NCI-H1417 treated with DMSO at 0.1 percent for 48 hours (cell line): Measurements from ENCODE around the gene LGALS7B.
"Not testable (repeated sequence)": the region's sequence is repeated elsewhere in the genome, so short reads cannot be mapped to it uniquely, and the experiment has no call there.

Experiments used
- DNase-seq: peaks from one replicate; lab custom pipeline; 2025; lab: John Stamatoyannopoulos, UW

Gene LGALS7B

DNA sequence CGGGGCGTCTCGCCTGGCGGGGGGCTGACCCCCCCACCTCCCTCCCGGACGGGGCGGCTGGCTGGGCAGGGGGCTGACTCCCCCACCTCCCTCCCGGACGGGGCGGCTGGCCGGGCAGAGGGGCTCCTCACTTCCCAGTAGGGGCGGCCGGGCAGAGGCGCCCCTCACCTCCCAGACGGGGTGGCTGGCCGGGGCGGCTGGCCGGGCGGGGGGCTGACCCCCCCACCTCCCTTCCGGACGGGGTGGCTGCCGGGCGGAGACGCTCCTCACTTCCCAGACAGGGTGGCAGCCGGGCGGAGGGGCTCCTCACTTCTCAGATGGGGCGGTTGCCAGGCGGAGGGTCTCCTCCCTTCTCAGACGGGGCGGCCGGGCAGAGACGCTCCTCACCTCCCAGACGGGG lies 8.8 kb downstream of the LGALS7B start:
- DNase-seq, result not testable (repeated sequence)

DNA sequence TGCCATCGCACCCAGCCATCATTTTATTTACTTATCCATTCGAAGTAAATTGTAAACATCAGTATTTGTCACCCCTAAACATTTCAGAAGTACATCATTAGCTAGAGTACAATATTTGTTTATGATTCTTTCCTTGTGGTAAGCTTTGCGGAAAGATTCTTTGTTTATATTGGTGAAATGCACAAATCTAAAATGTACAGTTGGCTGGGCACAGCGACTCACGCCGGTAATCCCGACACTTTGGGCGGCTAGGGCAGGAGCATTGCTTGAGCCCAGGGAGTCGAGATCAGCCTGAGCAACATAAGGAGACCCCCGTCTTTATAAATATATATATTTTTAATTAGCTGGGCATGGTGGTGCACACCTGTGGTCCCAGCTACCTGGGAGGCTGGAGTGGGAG lies 10.1 kb downstream of the LGALS7B start:
- no peak for DNase-seq

DNA sequence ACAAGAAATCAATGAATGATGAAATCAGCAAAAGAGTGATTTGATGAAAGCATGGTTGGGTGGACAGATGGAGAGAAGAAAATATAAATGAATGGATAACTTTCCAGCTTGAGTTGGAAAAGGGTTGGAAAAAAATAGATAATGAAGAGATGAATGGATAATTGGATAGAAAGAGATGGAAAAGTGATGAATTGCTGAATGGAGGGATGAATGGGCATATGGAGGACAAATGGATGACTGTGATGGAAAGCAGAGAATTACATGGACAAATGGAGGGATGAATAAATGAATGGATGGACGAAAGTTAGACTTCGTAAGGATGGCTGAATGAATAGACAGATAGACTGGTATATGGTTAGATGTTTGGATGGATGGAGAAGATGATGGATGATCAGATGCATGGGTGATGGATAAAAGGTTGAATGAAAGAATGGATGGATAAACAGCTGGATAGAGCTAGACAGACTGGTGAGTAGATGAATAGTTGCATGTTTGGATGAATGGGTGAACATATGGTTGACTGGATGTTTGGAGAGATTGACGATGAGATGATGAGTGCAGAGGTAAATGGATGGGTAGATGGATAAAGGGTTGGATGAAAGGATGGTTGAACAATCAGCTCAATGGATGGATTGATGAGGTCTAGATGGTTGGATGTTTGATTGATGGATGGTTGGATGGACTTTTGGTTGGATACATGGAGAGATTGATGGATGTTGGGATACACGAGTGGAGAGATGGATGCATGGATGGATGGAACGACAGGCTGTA lies 11.8 kb downstream of the LGALS7B start:
- no peak for DNase-seq

DNA sequence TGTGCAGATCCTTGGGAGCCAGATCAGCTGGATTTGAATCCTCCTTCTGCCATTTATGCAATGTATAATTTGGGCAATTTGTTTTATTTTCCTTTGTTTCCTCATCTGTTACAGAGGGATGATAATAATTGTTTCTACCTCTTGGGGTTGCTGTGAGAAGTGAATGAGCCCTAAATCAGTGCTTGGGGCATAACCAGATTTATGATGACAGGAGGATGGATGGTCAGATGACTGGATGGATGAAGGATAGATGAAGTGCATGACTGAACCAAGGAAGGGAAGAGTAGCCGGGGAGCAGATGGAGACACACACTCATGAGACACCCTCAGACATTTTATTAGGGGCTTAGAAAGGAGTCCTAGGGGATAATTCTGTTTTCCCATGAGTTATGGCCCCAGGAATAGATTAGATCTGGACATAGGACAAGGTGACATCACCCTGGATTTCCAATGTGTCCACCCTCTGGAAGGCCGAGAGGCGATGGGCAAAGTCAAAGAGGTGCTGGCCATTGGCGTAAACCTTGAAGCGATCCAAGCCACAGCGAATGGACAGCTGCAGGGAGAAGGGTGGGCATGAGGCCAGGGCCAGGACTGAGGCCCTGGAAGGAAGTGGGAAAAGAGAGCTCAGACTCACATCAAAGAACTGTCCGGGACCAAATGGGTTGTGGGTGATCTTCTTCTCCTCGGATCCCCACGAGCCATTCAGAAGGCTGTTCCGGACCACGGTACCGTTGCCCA lies 12.5 kb downstream of the LGALS7B start:
- DNase-seq, result no peak

DNA sequence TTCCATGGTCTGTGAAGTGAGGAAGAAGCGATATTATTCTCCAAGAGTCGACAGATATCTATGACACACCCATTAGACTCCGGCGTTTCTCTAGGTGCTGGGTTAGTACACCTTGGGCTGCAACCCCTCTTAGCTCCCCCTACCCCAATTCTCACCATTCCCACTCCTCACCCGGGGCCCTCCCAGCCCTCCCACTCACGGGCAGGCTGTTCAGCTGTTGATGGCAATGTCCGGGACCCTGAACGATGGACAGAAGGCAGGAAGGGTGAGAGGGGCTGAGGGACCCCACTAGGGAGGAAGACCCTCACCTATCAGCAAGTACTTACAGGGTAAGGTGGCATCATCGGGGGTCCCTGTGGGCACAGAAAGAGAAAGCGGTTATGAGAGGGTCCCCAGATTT lies 14.5 kb downstream of the LGALS7B start:
- no peak for DNase-seq

DNA sequence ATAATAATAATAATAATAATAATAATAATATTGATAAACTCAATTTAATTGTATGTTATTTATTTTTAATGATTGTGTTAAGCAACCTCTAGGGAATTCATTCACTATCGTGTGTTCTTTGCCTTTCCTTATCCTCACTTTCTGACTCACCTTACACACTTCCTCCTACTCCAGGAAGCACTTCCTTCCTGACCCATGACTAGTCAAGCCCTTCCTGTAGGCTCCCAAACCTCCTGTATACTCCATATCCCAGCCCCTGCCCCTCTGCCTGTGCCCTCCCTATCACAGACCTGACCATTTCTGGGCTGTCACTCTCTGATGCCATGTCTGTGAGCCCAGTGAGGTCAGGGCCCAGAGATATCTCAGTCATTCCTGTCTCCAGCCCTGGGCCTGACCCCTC lies 16.2 kb downstream of the LGALS7B start:
- no peak for DNase-seq

DNA sequence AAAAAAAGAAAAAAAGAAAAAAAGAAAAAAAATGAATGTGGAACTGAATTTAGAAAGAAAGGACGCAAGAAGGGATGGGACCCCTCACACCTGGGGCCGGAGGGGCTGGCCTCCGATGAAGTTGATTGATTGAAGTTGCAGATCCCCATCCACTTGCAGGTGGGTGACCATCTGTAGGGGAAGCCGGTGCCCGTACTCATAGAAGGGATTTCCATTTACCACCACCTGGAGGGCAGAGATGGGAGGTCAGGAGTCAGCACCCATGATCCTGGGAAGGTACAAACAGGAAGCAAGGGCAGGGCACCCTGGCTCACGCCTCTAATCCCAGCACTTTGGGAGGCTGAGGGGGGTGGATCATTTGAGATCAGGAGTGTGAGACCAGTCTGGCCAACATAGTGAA lies 17.4 kb downstream of the LGALS7B start:
- DNase-seq, result no peak

DNA sequence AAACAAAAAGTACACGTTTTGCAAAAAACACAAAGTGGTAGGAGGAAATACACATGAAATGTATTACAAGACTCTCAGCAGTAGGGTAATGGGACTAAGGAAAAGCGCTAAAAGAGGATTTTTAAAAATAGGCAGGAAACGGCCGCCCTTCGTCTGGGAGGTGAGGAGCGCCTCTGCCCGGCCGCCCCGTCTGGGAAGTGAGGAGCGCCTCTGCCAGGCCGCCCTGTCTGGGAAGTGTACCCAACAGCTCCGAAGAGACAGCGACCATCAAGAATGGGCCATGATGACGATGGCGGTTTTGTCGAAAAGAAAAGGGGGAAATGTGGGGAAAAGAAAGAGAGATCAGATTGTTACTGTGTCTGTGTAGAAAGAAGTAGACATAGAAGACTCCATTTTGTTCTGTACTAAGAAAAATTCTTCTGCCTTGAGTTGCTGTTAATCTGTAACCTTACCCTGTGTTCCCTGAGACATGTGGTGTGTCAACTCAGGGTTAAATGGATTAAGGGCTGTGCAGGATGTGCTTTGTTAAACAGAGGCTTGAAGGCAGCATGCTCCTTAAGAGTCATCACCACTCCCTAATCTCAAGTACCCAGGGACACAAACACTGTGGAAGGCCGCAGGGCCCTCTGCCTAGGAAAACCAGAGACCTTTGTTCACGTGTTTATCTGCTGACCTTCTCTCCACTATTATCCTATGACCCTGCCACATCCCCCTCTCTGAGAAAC lies 18.5 kb downstream of the LGALS7B start:
- not testable (repeated sequence) for DNase-seq

DNA sequence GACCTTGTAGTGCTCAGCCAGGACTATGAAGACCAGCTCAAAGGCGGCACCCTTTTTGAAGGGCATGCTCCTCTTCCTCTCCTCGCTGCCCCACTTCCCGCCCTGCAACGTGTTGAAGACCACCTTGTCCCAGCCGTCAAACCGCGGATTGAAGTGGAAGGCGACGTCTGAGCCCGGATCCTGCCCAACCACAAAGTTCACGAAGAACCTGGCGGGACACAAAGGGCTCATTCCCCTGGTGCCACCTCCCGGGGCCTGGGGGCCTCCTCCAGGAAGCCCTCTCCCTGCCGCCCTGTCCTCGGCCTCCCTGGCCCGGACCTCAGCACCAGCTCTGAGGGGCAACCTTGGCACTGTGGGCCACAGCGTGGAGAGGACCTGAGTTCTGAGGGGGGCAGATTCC lies 19.7 kb downstream of the LGALS7B start:
- DNase-seq, result no peak

DNA sequence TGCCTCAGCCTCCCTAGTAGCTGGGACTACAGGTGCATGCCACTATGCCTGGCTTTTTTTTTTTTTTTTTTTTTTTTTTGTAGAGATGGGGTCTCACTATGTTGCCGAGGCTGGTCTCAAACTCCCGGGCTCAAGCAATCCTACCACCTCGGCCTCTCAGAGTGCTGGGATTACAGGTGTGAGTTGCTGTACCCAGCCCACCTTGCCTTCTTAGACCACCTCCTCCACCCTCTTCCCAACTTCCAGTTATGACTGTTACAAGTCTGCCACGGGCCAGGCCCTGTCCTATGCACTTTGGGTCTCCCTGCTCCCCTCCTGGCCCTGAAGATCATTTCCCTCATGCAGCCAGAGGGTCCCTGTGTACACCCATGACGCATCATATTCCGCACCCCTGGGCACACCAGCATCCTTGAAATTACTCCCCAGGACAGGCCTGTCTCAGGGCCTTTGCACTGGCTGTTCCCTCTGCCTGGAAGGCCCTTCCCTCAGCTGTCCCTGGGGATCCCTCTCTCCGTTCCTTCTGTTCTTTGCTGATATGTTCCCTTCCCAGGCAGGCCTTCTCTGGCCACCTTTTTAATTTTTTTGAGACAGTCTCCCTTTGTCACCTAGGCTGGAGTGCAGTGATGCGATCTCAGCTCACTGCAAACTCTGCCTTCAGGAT lies 20.7 kb downstream of the LGALS7B start:
- DNase-seq, result no peak

DNA sequence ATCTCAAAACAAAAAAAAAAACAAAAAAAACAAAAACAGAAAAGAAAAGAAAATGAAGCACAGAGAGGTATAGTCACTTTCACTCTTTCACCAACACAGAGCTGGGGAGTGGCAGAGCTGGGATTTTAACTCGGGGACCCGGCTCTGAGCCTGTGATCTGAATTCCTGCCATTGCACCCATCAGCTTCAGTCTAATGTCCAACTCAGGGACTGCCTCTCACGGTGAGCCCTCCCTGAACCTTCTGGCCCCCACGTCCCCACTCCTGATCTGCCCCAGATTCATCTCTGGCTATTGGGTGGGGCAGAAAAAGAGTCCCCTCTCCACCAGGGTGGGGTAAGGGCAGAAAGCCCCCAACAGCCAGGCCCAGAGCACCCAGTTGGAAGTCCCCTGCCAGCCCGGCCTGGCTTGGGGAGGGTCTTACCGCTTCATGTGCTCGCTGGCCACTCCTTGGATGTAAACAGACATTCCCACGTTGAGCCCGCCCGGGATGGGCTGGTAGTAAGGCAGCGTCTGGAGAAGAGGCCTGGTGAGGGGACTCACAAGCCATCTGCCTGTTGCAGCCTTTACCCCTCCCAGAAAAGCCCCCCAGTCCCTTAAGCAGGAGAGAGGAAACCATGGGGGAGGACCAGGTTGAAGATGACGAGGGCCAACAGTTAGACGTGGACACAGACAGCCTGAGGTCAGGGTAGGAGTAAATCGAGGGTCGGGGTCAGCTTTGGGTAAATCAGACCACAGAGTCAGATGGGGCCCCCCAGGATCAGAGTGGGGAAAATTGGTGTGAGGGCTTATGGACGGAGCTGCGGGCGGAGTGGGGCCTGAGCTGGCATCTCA lies 23.2 kb downstream of the LGALS7B start:
- no peak for DNase-seq

DNA sequence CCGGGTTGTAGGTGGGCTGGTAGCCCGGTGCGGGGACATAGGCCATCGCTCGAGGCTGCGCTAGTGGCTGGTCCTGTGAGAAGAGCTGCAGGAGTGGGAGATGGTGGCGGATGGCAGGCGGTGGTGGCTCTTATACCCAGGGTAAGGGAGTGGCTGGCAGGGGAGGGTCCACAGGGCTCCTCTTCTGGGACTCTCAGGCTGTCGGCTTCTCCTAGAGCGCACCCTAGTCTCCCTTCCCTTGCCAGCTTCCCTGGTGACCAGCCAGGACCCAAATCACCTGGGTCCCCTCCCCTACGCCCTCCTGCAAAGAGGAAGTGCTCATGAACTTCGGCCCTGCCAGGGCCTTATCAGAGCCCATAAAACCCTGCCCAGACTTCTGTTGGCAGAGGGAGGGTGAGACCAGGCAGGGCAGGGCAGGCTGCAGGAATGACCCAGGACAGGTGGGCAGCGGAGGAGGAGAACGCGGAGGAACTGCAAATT lies 23.9 kb downstream of the LGALS7B start, which contains the start of gene LGALS4:
LGALS4 (minus strand) TSS at position 105 of the 480 bp plus-strand sequence; CDS start at position 46, 59 bp downstream.
- DNase-seq, result no peak

DNA sequence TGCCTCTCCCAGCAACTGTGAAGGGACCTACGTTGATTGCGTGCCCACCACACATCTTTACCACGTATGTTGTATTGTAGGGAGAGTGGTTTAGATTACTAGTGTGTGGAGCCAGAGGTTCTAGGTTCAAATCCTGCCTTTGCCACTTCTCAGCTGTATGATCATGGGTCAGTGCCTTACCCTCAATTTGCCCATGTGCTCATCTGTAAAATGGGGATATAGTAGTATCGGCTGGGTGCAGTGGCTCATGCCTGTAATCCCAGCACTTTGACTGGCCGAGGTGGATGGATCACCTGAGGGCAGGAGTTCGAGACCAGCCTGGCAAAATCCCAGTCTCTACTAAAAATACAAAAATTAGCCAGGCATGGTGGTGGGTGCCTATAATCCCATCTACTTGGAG lies 24.3 kb downstream of the LGALS7B start:
- no peak for DNase-seq

DNA sequence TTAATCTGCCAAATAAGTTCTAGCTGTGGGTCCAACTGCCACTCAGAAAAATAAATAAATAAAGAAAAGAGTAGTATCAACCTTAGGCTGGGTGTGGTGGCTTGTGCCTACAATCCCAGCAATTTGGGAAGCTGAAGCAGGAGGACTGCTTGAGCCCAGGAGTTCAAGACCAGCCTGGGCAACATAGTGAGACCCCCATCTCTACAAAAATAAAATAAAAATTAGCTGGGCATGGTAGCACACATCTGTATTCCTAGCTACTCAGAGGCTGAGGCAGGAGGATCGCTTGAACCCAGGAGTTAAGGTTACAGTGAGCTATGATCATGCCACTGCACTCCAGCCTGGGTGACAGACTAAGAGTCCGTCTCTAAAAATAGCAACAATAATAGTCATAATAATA lies 24.9 kb downstream of the LGALS7B start:
- DNase-seq, result not testable (repeated sequence)

DNA sequence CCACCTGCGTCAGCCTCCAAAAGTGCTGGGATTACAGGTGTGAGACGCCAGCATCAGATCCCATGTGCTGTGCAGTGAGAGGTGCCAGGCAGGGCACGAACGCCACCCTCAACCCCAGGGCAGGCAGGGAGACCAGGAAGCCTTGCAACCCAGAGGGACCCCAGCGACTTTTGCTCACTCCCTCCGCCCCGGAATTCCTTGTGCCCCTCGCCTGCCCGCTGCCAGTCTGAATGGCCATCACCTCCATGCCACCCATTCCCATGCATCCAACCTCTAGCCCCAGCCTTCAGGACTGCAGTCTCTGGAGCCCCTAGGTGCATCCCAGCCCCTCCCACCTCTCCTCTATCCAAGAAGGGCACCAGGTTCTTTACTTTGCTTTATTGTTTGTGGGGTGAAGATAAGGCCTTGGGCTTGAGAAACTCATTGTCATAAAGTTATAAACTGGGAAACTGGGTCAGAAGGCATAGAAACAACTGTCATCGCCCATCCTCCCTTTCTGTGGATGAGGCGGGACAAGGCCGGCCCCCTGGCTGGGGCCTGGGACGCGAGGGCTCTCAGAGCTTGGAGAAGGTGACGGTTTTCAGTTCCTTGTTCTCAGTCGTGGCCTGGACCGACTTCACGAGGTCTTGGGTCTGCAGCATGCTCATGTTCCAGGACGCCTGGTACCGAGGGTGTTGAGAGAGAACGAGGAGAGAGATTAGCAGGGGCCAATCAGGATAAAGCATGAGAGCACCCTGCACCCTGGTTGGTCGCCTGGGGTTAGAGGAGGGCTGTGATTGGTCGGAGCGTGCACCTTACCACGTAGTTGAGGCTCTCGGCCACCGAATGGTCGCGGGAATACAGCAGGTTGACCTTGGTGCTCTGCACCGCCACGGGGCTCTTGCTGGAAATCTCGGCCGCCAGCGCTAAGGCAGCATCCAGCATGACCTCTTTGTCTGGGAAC lies 26.3 kb downstream of the LGALS7B start:
- DNase-seq, result no peak

DNA sequence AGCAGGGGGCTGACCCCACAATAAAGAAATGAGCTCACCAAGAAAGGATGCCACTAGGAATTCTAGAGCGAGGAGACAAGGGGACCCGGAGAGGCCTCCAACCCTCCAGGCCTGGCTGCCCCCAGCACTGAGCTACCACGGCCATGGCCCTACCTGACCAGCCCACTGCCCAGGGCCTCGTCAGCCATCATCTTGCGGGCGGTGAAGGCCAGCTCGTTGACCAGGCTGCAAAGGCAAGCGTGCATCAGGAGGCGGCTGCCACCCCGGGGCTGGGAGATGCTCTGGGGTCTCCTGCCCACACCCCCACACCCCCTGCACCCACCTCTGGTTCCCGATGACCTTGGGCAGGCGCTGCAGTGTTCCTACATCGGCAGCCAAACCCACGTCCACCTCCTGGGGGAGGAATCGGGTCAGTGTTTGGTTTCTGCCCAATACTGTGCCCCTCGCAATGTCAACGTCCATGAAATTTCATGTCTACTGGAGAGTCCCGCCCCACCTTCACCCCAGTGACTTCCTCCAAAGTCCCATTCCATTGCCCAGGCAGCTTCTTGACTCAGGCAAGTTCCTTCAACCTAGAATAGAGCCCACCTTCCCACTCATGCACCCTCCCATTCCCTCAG lies 27.2 kb downstream of the LGALS7B start:
- no peak for DNase-seq

DNA sequence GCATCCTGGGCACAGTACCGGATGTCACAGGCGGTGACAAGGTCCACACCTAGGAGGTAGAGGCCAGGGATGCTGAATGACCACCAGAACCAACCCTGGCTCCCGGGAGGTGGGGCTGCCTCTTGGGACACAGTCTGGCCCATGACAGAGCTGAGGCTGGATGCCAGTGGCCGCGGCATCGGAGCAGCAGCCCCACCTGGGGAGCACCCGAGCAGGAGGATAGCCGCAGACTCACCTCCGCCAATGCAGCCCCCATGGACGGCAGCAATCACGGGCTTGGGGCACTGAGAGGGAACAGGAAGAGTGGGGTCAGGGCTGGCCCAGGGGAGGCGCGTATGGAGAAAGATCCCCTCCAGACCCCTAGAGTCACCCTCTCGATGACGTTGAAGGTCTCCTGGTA lies 28.1 kb downstream of the LGALS7B start:
- DNase-seq, result no peak

DNA sequence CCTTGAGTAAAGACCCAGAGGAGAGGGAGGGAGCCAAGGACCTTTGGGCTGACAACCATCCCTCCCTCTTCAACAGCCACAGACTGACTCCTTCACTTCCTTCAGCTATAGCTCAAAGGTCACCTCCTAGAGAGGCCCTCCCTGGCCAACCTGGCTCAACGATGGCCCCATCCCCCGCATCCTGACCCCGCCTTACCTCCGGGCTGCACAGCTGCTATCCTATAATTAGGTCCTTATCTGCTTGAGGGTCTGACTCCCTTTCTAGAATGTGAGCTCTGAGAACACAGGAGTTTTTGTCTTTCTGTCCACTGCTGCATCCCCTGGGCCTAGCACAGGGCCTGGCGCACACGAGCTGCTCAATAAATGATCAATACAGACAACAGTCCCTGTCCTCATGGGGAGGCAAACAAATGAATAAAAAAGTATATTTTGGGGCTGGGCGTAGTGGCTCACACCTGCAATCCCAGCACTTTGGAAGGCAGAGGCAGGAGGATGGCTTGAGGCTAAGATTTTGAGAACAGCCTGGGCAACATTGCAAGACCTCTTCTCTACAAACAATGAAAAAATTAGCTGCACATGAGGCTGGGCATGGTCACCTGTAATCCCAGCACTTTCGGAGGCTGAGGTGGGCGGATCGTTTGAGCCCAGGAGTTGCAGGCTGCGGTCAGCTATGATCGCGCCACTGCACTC lies 30.4 kb downstream of the LGALS7B start:
- DNase-seq, result no peak

DNA sequence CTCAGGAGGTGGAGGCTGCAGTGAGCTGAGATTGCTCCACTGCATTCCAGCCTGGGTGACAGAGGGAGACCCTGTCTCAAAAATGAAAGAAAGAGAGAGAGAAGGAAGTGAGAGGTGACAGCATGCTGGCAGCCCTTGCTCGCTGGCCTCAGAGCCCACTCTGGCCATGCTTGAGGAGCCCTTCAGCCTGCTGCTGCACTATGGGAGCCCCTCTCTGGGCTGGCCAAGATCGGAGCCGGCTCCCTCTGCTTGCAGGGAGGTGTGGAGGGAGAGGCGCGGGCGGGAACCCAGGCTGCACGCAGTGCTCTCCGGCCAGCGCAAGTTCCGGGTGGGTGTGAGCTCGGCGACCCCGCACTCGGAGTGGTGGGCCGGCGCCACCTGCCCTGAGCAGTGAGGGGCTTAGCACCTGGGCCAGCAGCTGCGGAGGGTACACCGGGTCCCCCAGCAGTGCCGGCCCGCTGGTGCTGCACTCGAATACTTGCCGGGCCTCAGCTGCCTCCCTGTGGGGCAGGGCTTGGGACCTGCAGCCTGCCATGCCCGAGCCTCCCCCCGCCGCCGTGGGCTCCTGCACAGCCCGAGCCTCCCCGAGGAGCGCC lies 32.3 kb downstream of the LGALS7B start:
- not testable (repeated sequence) for DNase-seq
